Glomerular visceral epithelial cell (primary cell): ENCODE data around the gene AAMDC.
"Not testable (repeated sequence)": the region's sequence is repeated elsewhere in the genome, so short reads cannot be mapped to it uniquely, and the experiment has no call there.

ENCODE experiments used
- DNase-seq: peaks from one replicate; pipeline ENCODE4 v3.0.0-alpha.2; 2016; ENCODE audit errors: extremely low spot score

Gene AAMDC

GRCh38 chr11:77821349-77821851 is 456 bp downstream of the AAMDC start:
- DNase-seq: peak; percentile 33

- DNase-seq: not testable (repeated sequence)
Observed at GRCh38 chr11:77822126-77822525, 1.2 kb downstream of the AAMDC start.

- DNase-seq: no peak
Observed at GRCh38 chr11:77823775-77824174, 2.8 kb downstream of the AAMDC start.

- no peak for DNase-seq
Observed at GRCh38 chr11:77828926-77829325, 8.0 kb downstream of the AAMDC start.

- DNase-seq: no peak
Observed at GRCh38 chr11:77833302-77833701, 12.4 kb downstream of the AAMDC start.

- peak; percentile 29 for DNase-seq
Observed at GRCh38 chr11:77842441-77843121, 21.6 kb downstream of the AAMDC start.

- DNase-seq: not testable (repeated sequence)
Observed at GRCh38 chr11:77843700-77844099, 22.8 kb downstream of the AAMDC start.

GRCh38 chr11:77851503-77851902 is 30.6 kb downstream of the AAMDC start:
- DNase-seq: no peak

- no peak for DNase-seq
Observed at GRCh38 chr11:77854838-77855237, 33.9 kb downstream of the AAMDC start.

GRCh38 chr11:77857906-77858457 is 37.0 kb downstream of the AAMDC start:
- not testable (repeated sequence) for DNase-seq

GRCh38 chr11:77861444-77861843 is 40.5 kb downstream of the AAMDC start:
- DNase-seq: not testable (repeated sequence)

- DNase-seq: no peak
Observed at GRCh38 chr11:77865805-77866204, 44.9 kb downstream of the AAMDC start.

- no peak for DNase-seq
Observed at GRCh38 chr11:77866336-77866735, 45.4 kb downstream of the AAMDC start.

- no peak for DNase-seq
Observed at GRCh38 chr11:77868744-77869143, 47.8 kb downstream of the AAMDC start.

GRCh38 chr11:77871855-77872254 is 50.9 kb downstream of the AAMDC start:
- DNase-seq: no peak

GRCh38 chr11:77873345-77873744 is 52.4 kb downstream of the AAMDC start:
- DNase-seq: no peak

GRCh38 chr11:77874206-77874605 is 53.3 kb downstream of the AAMDC start:
- no peak for DNase-seq

GRCh38 chr11:77876045-77876444 is 55.1 kb downstream of the AAMDC start:
- DNase-seq: no peak

GRCh38 chr11:77878247-77878646 is 57.3 kb downstream of the AAMDC start:
- DNase-seq: peak; percentile 61

GRCh38 chr11:77879218-77879617 is 58.3 kb downstream of the AAMDC start:
- no peak for DNase-seq

- DNase-seq: no peak
Observed at GRCh38 chr11:77882396-77882795, 61.5 kb downstream of the AAMDC start.

- DNase-seq: no peak
Observed at GRCh38 chr11:77883775-77884174, 62.8 kb downstream of the AAMDC start.

GRCh38 chr11:77884186-77884828 is 63.4 kb downstream of the AAMDC start:
- no peak for DNase-seq
